ENCODE data around the gene ADK. TPM values are rescaled to one million over a fixed set of nuclear protein-coding genes. Genes with fewer than 3 reads are reported as not detected.

The ADK gene
- total and polyA plus RNA-seq, 2 experiments from 2014 or later = 39.9 to 53.0 TPM

- no peaks in the 10 kb centered on the region for H3K27me3 ChIP-seq (ENCODE audit: insufficient read depth)
- Mint-ChIP-seq H3K4me3 (no peak overlapping the region), H3K27ac (no peak overlapping the region), H3K36me3 (ENCODE audit: low read depth) (no peaks in the 10 kb centered on the region; the same call in 2 of the 3 replicates), H3K9me3 (no peaks in the 10 kb centered on the region), H3K4me1 (peaks cover 13% of the 10 kb centered on the region), H3K27me3 (ENCODE audit: insufficient read depth, low read depth, poor library complexity) (no peaks in the 10 kb centered on the region)
- H3K4me2 ChIP-seq = no peak overlapping the region
- H3K9me2 ChIP-seq (ENCODE audit: insufficient read depth) = no peaks in the 10 kb centered on the region
- no peak overlapping the region for H3K4me3 ChIP-seq
- no peaks in the 10 kb centered on the region for H3F3A ChIP-seq (replicated peaks; ENCODE audit: low read depth)
- ATAC-seq (no peak), DNase-seq (ENCODE audit: low spot score) (no peak)
- H4K20me1 ChIP-seq (replicated peaks; ENCODE audit: insufficient read depth) = peaks cover 10% of the 10 kb centered on the region; the same call in 1 of the 2 replicates
- H3K36me3 ChIP-seq (ENCODE audit: insufficient read depth) = no peaks in the 10 kb centered on the region
- no peak overlapping the region for H3K27ac ChIP-seq (ENCODE audit: low read depth)
- no peak overlapping the region for H2AFZ ChIP-seq
- peaks cover 92% of the 10 kb centered on the region for H3K79me2 ChIP-seq (replicated peaks; ENCODE audit: insufficient read depth)
- TF ChIP-seq REST (IDR thresholded peaks at IDR 0.05; ENCODE audit: unreplicated experiment) (no peak), ETS1 (IDR thresholded peaks at IDR 0.05) (no peak), POLR2AphosphoS5 (IDR thresholded peaks at IDR 0.05; ENCODE audit: low read depth) (no peak), NANOG (IDR thresholded peaks at IDR 0.05; ENCODE audit: borderline replicate concordance) (no peak), CREB1 (CRISPR knock-in tag; IDR thresholded peaks at IDR 0.05; ENCODE audit: low read depth) (no peak)
- peaks cover 4% of the 10 kb centered on the region; the same call in 1 of the 2 replicates for H3K4me1 ChIP-seq (ENCODE audit: insufficient read depth)
These were observed 44.0 kb downstream of the ADK start for GRCh38 chr10:74194999-74195398.

- no peaks in the 10 kb centered on the region; the same call in 2 of the 3 replicates for H3K36me3 Mint-ChIP-seq (ENCODE audit: low read depth)
- Histone ChIP-seq H2AFZ (no peak overlapping the region), H3K4me3 (no peak overlapping the region), H4K20me1 (replicated peaks; ENCODE audit: insufficient read depth) (0 out of 2 replicates have a peak, but pooled peaks cover 5% of the 10 kb centered on the region), H3F3A (replicated peaks; ENCODE audit: low read depth) (no peaks in the 10 kb centered on the region), H3K79me2 (replicated peaks; ENCODE audit: insufficient read depth) (peaks cover 54% of the 10 kb centered on the region), H3K4me2 (no peak overlapping the region), H3K4me1 (ENCODE audit: insufficient read depth) (peaks cover 10% of the 10 kb centered on the region; the same call in 1 of the 2 replicates), H3K36me3 (ENCODE audit: insufficient read depth) (no peaks in the 10 kb centered on the region), H3K9me2 (ENCODE audit: insufficient read depth) (no peaks in the 10 kb centered on the region), H3K27ac (ENCODE audit: low read depth) (no peak overlapping the region), H3K27me3 (ENCODE audit: insufficient read depth) (no peaks in the 10 kb centered on the region)
- H3K27ac Mint-ChIP-seq = no peak overlapping the region
- peaks cover 4% of the 10 kb centered on the region; the same call in 1 of the 3 replicates for H3K4me1 Mint-ChIP-seq
- no peak for DNase-seq (ENCODE audit: low spot score)
- no peaks in the 10 kb centered on the region for H3K27me3 Mint-ChIP-seq (ENCODE audit: insufficient read depth, low read depth, poor library complexity)
- ATAC-seq = no peak
- TF ChIP-seq REST (IDR thresholded peaks at IDR 0.05; ENCODE audit: unreplicated experiment) (no peak), ZNF331 (CRISPR knock-in tag; IDR thresholded peaks at IDR 0.05; ENCODE audit: low read depth) (no peak), EZH2phosphoT487 (IDR thresholded peaks at IDR 0.05; ENCODE audit: unreplicated experiment) (no peak), ETS1 (IDR thresholded peaks at IDR 0.05) (no peak), ZNF114 (CRISPR knock-in tag; IDR thresholded peaks at IDR 0.05) (no peak), POLR2AphosphoS5 (IDR thresholded peaks at IDR 0.05; ENCODE audit: low read depth) (no peak), NANOG (IDR thresholded peaks at IDR 0.05; ENCODE audit: borderline replicate concordance) (no peak), JUNB (IDR thresholded peaks at IDR 0.05; ENCODE audit: unreplicated experiment) (no peak), CREB1 (CRISPR knock-in tag; IDR thresholded peaks at IDR 0.05; ENCODE audit: low read depth) (no peak), STAT1 (IDR thresholded peaks at IDR 0.05; ENCODE audit: unreplicated experiment) (no peak), EZH2 (IDR thresholded peaks at IDR 0.05; ENCODE audit: low read depth, unreplicated experiment) (no peak)
- H3K9me3 Mint-ChIP-seq = no peaks in the 10 kb centered on the region
- no peak overlapping the region for H3K4me3 Mint-ChIP-seq
These were observed 48.3 kb downstream of the ADK start for GRCh38 chr10:74199315-74199714.
